GM12892 (cell line): ENCODE results near the gene IQCF6.
"Not testable (repeated sequence)": the region's sequence is repeated elsewhere in the genome, so short reads cannot be mapped to it uniquely, and the experiment has no call there.

Experiments
- DNase-seq: peaks from one replicate; pipeline ENCODE4 v3.0.0; 2011; ENCODE audit not compliant: insufficient read length
- FAIRE-seq: peaks from 2 replicates; lab custom pipeline; 2011; peaks lifted over from hg19 to GRCh38; lab: Jason Lieb, UNC
- POLR2A ChIP-seq: IDR thresholded peaks from 2 replicates; pipeline ENCODE4 v1.6.1; 2011; ENCODE audit warnings: low read depth, low read length, control low read depth
- POLR2AphosphoS5 ChIP-seq: IDR thresholded peaks from 2 replicates; pipeline ENCODE4 v1.6.1; 2011; ENCODE audit warnings: low read depth, low read length, control low read depth
- TAF1 ChIP-seq: IDR thresholded peaks from 2 replicates; pipeline ENCODE4 v1.6.1; 2011; ENCODE audit warnings: low read depth, mild to moderate bottlenecking, control low read depth, low read length, borderline replicate concordance

Gene IQCF6

GRCh38 chr3:51751287-51751686, 27.8 kb downstream of the IQCF6 start:
- DNase-seq, result no peak
- TF ChIP-seq POLR2A, result no peak
- TF ChIP-seq TAF1, result no peak
- no peak for TF ChIP-seq POLR2AphosphoS5
- no peak for FAIRE-seq

GRCh38 chr3:51750878-51751277, 28.2 kb downstream of the IQCF6 start:
- FAIRE-seq (no peak), DNase-seq (no peak)
- no peak for TF ChIP-seq POLR2A
- no peak for TF ChIP-seq TAF1
- TF ChIP-seq POLR2AphosphoS5, result no peak

- FAIRE-seq (no peak), DNase-seq (no peak)
- no peak for TF ChIP-seq POLR2AphosphoS5
- TF ChIP-seq TAF1, result no peak
- no peak for TF ChIP-seq POLR2A
Measured at GRCh38 chr3:51748327-51748726, 30.7 kb downstream of the IQCF6 start.

- FAIRE-seq (no peak), DNase-seq (no peak)
- no peak for TF ChIP-seq TAF1
- no peak for TF ChIP-seq POLR2AphosphoS5
- TF ChIP-seq POLR2A, result no peak
Measured at GRCh38 chr3:51747840-51748239, 31.2 kb downstream of the IQCF6 start.

- not testable (repeated sequence) for DNase-seq
Measured at GRCh38 chr3:51742978-51743377, 36.1 kb downstream of the IQCF6 start.

GRCh38 chr3:51742320-51742719, 36.7 kb downstream of the IQCF6 start:
- not testable (repeated sequence) for FAIRE-seq, DNase-seq

More at GRCh38 chr3:51742978-51743377, 36.1 kb downstream of the IQCF6 start:
- FAIRE-seq, result not testable (repeated sequence)

GRCh38 chr3:51739110-51739509, 39.9 kb downstream of the IQCF6 start:
- FAIRE-seq, result no peak
- TF ChIP-seq POLR2A (no peak), POLR2AphosphoS5 (no peak), TAF1 (no peak)
- no peak for DNase-seq

GRCh38 chr3:51735950-51736349, 43.1 kb downstream of the IQCF6 start:
- TF ChIP-seq TAF1 (no peak), POLR2AphosphoS5 (no peak), POLR2A (no peak)
- no peak for DNase-seq
- no peak for FAIRE-seq

GRCh38 chr3:51735039-51735438, 44.0 kb downstream of the IQCF6 start:
- DNase-seq, result no peak
- FAIRE-seq, result no peak
- no peak for TF ChIP-seq POLR2AphosphoS5
- TF ChIP-seq POLR2A, result no peak
- no peak for TF ChIP-seq TAF1

GRCh38 chr3:51734572-51734907, 44.5 kb downstream of the IQCF6 start:
- DNase-seq, result no peak
- no peak for FAIRE-seq
- no peak for TF ChIP-seq POLR2AphosphoS5
- TF ChIP-seq POLR2A, result no peak
- no peak for TF ChIP-seq TAF1

- DNase-seq (no peak), FAIRE-seq (no peak)
- no peak for TF ChIP-seq TAF1
- TF ChIP-seq POLR2AphosphoS5, result no peak
- no peak for TF ChIP-seq POLR2A
Measured at GRCh38 chr3:51733859-51734571, 45.0 kb downstream of the IQCF6 start.

GRCh38 chr3:51729042-51729633, 49.9 kb downstream of the IQCF6 start:
- TF ChIP-seq TAF1, result no peak
- TF ChIP-seq POLR2A, result no peak
- TF ChIP-seq POLR2AphosphoS5, result no peak
- DNase-seq (no peak), FAIRE-seq (no peak)
